Fibroblast of skin of abdomen (primary cell): ENCODE results near the gene PRKCE.
"Not testable (repeated sequence)": the region's sequence is repeated elsewhere in the genome, so short reads cannot be mapped to it uniquely, and the experiment has no call there.

Experiments
- DNase-seq: peaks from one replicate; pipeline ENCODE4 v3.0.0-alpha.2; 2013

The PRKCE gene

DNA sequence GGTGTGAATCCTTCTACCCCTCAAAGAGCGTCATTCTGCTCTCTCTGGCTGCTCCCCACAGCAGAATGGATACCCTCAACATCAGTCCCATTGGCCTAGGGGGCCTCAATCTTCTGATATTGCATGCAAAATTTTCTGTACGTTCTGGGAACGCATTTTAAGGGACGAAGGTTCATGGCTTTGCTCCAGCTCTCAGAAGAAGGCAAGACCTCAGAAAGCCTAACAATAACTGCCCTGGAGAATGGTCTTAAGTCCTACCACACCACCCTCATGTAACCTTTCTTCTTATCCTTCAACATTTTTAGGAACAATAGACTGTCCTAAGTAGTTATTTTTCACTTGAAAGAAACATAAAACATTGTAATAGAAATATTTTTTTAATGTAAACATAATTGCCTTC, 212.6 kb downstream of the PRKCE start:
- DNase-seq, result no peak

DNA sequence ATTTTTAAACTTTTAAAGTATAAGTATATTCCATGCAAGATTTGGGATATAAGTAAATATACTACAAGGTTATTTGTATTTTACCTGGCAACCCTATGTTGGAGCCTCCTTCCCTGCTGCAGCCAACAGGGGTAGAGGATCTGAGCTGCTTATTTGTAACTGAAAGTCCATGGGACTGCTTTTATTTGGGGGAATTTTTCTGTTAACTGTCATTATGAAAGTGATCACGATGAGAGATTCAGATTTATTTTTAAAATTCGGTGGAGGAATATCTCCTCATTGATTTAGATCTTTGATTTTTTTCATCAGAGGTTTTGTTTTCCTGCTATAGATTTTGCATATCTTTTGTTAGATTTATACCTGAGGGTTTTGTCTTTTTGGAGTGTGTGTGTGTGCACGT, 215.9 kb downstream of the PRKCE start:
- no peak for DNase-seq

DNA sequence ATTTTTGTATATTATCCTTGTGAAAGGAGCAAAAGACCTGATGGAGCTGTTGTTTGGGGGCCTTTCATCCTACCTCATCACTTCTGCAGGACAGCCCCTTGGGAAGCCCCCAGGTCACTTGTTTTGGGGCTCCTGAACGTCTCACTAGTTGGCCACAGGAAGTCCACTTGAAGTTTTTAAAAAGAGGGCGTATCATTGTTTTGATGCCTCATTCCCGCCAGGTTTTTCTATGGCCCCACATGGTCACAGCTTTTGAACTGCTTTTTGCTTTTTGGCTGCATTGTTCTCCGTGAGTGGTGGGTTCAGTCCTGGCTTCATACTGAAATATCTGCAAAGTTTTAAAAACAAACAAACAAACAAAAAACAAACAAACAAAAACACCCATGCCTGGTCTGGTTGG, 216.3 kb downstream of the PRKCE start:
- DNase-seq, result no peak

DNA sequence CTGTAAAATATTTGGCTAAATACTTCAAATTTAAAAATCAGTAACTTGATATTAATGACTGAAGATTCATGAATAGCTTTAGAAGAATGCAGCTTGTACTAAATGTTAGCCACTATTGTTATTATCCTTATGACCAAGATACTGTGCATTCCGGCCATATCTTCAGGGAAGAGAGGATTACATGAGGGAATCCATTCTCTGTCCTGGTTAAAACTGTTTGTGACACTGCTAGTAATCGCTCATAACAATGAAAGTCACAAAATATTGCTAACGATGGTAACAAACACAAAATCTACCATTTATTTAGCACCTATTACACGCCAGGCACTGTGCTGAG, 217.7 kb downstream of the PRKCE start:
- DNase-seq, result peak; percentile 75

DNA sequence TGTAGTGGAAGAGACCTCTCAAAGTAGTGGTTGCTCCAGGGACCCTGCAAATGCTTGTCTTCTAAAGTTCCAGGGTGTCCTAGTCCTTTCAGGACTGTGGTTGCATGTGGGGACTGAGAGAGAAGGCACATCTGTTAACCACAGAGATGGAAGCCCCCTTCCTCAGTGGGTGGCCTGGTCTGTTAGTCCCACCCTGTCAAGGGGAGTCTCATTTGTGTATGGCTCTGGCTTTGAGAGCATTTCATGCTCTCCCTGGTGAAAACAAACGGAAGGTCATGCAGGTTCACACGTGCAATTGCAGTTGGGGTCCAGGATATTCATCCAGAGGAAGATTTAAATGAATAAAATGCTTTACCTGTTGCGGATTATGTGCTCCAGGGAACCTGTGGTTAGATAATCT, 219.6 kb downstream of the PRKCE start:
- DNase-seq, result no peak

DNA sequence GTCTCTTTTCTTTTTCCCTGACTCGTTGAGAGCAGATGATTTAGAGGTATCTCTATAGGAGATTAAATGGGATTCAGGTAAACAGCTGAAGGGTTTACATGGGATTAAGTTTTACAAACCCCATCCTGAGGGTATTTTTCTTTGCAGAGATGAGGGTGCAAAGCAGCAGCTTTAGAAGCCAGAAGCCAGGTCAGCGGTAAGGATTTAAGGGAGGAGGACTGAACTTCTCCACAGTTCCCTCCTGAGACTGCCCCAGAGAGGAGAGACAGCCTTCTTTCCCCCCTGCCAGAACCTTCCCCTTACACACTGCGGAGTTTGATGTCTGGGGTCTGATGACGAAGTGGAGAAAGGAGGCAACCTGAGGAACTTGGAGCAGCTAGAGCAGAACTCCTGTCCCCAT, 220.1 kb downstream of the PRKCE start:
- no peak for DNase-seq

DNA sequence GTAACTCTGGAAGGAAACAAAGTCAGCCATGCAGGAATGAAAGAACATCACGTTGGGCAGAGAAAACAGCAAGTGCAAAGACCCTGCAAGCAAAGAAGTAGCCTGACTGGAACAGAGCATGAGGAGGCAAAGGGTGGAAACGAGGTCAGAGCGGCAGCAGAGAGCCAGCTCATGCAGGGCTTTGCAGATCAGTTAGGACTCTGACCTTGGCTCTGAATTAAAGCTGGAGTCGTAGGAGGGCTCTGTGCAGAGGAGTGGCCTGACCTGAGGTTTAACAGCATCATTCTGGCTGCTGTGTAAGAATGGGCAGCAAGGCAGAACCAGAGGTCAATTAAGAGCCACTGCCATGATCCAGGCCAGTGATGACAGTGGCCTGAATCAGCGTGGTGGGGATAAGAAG, 220.7 kb downstream of the PRKCE start:
- DNase-seq, result no peak

DNA sequence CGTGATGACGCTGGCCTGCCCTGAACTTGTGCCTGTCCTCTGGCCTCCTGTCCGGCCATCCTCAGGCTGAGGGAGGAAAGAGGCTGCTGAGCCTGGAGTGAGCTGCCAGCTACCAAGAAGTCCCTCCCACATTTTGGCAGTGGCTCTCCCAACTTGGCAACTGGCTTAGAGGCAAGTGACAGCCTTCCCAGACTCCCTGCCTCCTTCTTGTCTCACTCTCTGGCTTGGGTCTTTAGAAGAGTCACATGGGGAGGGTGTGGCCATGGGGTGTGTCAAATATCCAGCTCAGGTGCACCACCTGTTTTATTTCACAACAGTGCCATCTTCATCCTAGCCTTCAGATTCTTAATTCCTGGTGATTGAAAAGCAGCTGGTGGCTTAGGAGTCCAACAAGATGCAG, 222.9 kb downstream of the PRKCE start:
- no peak for DNase-seq

DNA sequence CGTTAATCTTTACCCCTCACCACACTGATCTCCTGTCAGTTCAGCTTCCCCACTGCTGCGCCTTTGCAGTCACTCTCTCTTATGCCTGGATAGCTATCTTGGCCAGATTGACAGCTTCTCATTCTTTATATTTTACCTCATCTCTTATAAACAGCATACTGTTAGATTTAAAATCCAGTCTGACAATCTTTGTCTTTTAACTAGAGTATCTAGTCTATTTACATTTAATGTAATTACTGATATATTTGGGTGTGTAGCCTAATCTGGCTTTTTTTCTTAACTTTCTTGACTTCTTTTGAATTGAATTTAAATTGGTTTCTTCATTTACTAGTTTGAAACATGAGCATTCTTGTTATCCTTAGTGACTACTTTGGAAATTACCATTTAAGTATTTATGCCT, 225.1 kb downstream of the PRKCE start:
- DNase-seq, result no peak

DNA sequence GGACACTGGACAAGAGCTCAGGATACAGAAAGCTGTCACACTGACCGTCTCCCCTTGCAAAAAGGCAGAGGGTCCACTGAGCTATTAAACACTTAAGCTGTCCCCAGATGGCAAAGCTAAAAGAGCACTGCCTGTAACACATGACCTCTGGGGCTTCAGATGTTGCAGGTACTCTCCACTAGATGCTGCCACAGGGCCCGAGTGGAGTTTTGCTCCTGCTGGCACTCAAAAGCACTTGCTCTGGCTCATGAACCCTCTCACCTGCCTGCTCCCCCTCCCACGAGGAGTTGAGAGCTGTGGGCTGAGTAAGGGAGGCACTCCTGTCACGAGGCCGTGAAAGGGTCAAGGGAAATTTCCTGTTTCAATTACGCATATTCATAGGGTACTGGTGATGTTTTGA, 227.9 kb downstream of the PRKCE start:
- no peak for DNase-seq

DNA sequence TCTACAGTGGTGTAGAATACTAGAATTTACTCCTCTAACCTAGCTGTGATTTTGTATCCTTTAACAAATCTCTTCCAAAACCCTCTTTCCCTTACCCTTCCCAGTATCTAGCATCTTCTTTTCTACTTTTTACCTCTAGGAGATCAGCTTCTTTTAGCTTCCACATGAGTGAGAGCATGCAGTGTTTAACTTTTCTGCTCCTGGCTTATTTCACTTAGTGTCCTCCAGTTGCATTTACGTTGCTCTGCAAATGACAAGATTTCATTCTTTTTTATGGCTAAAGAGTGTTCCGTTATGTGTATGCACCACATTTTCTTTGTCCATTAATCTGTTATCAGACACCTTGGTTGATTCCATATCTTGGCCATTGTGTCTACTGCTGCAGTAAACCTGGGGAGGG, 228.5 kb downstream of the PRKCE start:
- DNase-seq, result no peak

DNA sequence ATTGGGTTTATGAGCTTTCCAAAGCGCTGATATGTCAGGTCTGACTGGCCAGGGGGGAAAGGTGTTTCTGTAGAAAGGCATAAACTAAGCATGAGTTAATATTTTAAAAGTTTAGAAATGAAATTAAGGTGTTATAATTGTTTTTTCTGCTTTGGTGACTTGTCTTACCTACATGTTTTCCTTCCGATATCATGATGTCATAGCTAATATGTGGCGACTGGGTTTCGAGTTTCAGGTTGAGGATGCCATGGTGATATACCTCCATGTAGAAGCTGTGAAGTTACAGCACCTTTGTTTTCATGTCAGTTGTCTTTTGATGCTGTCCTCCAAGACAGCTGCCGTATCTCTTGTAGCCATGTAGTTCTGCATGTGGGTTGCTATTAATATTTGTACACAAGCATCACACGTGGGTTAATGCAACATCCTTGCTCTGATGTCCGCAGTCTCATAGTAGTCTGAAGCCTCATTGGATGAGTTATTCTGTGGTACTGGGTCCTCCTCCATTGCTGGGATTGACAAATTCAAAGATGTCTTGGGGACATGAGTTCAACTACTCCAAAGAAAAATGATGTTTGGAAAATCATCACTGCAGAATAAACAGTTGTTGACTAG, 230.6 kb downstream of the PRKCE start:
- DNase-seq, result no peak

DNA sequence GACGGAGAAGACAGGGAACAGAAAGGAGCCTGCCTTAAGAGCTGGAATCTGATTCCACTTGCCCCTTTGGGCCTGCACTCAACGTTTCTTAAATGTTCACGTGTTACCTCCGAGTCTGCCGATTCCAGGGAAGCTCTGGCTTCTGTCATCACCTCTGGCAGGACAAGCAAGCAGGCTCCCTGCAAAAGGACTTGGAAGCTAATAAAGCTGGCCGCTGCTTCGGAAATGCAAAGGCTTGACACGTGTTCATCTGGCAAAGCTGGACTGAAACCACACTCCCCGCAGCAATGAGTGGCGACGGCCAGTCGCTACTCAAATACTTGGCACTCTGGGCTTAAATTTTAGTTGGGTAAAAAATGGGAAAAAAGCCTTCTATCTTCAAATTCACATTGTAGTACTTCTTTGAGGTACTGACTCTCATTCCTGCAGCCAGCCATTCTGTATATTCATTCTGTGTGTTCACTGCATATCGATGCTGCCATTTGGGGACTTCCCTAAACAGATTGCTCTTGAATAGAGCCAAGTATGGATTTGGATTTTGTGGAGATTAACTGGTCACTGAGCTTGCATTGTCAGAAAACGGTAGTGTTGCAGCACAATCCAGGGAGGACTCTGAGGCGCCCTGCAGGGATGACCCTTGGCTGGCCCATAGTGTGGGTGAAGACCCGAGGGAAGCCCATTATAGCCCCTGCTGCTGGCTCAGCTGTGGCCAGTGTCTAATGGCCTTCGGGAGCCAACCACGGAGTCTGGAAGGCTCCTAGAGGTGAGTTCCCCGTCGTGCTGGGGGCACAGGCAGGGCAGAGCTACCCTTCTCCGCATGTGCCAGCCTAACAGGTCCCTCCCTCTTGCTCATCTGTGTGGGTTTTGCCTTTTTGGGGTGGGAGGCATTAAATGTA, 231.5 kb downstream of the PRKCE start:
- peak; percentile 78 for DNase-seq

DNA sequence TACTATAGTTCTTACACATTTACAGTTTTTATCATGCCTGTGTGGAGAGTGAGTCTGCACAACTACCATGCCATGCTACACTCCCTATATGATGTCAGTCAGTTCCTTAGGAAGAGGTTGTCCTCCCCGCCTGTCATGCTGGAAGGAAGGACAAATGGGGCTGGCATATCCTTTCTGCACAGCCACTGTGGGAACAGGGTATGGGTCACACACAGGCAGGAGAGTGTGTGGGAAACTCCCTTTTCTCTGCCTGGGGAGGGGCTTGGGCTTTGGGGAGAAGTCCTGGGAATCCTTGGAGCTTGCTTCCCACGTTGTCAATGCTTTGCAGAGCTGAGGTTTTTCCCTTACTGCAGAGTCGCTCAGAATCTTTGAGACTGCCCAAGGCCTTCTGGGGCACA, 232.1 kb downstream of the PRKCE start:
- DNase-seq, result no peak

DNA sequence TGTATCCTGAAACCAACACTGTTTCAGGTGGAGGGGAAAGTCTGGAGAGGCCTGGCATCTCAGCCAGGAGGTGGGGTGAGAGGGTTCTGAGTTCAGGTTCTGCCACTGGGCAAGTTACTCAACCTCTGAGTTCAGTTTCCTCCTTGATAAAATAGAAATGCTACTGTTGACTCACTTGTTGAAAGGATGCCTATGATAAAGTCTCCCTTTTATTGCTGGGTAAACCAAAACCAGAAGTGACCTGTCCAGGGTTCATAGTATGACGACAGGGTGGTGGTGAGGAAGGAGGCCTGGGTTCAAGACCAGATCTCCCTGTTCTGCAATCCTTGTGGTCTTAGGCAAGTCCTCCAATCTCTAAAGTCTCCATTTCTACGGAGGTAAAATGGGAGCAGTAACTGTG, 232.7 kb downstream of the PRKCE start:
- no peak for DNase-seq

DNA sequence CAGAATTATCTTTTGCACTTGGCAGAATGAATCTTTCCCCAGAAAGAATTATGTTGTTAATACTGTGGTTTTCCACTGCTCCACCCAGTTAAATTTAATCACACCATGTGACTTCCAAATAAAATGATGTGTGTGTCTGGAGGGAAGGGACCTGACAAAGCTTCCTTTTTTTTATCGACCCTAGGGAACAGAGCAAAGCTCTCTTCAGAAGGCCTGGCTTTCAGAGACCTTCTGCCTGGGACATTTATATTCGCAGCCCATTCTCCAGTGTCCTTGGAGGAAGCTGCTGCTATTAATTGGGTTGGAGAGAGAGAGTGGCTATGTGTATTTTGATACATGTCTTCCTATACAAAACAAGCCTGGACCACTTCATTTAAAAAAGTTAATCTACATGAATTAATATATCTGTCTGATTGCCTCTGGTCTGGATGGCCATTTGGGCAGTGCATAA, 233.7 kb downstream of the PRKCE start:
- DNase-seq, result no peak

DNA sequence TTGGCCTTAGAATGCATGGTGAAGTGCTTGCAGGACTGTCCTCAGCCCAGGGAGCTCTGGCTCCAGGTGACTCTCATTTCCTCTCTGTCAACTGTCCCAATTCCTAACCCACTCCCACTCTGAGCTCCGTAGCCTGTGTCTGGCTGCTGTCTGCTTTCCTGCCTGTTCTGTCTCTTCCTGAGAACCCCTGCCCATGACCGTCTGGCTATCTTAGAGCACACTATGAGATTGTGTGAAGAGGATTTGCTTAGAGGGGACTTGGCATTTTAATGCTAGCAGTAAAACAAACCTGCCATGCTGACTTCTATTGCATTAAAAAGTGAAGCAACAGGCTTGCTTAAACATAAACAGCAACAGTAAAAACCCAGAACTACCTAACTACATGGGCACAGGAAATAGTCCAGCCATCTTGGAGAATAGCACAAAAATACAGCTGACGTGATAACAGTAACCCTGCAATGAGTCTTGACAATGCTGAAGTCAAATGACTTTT, 234.7 kb downstream of the PRKCE start:
- DNase-seq, result no peak

DNA sequence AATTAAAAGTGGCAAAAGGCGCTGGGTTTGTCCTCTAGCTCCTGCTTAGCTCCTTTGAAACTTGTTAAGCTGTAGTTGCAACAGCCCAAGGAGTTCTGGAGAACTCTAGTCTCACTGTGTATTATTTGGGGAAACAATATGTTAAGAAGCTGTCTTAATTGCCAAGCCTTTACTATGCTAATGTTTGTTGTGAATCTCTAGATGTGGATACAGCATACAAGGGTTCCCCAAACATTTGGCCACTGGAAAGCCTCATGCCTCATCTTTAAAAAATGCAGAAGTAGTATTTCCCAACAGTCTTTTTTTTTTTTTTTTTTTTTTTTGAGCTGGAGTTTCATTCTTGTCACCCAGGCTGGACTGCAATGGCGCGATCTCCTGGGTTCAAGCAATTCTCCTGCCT, 236.7 kb downstream of the PRKCE start:
- peak; percentile 62 for DNase-seq

DNA sequence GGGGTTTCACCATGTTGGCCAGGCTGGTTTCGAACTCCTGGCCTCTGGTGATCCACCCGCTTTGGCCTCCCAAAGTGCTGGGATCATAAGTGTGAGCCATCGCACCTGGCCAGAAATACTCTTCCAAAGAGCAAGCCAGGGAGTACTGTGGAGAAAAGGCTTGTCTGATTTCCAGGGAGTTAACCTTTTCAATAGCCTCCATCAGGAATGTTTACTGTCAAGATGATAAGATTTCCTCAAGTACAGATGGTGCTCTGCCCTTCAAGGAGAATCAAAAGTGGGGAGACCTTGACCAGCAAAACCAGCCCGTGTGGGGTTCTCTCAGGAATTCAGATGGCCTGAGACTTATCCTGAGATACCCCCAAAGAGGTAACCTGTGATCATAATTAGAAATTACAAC, 237.2 kb downstream of the PRKCE start:
- no peak for DNase-seq

DNA sequence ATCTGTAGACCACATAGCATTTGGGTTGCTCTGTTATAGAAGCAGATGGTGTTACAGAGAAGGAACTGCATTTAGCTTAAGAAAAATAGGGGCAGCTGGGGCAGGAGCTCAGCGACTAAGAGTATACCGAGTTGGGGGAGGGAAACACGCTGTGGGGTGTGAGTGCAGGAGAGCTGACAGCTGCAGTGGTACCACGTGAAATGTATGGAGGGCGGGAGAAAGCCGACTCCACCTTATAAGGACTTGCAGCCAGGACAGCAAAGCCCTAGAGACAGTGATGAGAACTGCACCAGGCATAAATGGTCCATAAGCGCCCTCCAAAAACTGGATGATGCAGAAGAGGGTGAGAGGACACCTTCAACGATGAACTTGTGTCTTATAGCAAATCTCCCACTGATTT, 237.6 kb downstream of the PRKCE start:
- DNase-seq, result peak; percentile 70

DNA sequence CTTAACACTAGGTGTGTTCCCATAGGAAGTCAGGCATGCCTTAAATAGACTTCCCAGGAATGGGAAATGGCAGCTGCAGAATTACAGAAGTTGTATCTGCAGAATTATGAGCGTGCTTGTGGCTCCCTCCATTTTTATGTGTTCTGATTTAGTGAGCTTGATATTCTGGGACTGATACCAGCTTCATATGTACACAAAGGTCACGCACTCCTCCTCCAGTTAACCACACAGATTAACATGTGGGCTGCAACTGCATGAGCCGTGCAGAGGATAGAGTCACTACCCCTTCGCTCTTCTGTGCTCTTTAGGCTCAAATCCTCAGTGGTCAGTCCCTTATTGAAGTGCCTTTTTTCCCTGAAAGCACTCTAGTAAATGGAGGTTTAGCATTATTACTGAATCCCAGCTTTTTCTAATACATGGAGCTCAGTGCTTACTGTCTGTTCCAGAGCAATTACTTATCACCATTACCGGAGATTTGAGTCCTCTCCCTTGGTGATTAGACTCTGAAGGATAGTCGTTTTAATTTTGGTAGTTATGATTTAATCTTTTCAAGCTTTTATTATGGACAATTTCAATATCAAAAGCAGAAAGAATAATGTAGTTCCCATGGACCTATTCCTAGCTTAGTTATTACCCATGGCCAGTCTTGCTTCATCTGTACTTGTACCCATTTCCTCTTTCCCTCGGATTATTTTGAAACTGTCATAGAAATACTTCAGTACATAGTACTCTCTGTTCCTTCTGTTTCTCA, 238.3 kb downstream of the PRKCE start:
- DNase-seq, result no peak

DNA sequence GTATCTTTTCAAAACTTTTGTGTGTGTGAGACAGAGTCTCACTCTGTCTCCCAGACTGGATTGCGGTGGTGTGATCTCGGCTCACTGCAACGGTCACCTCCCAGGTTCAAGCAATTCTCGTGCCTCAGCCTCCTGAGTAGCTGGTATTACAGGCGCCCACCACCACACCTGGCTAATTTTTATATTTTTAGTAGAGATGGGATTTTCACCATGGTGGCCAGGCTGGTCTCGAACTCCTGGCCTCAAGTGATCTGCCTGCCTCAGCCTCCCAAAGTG, 238.8 kb downstream of the PRKCE start:
- DNase-seq, result not testable (repeated sequence)

DNA sequence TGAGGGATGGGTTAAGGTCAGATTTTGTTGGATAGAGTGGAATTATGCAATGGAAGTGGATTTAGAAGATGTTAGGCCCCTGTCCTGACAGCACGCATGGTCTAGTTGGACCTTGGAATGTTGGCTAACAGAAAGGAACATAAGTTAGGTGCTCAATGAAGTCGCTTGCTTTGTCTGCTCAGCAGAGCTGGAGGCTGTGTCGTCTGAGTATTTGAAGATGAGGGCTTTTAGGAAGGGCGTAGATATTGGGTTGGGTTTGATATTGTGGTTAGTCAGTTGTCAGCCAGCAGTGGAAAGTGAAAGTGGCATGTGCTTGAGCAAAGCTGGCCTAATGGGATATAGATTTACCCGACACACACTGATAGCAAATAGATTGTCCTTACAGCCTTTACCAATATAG, 239.3 kb downstream of the PRKCE start:
- no peak for DNase-seq
